Measurements from ENCODE around the gene MPPE1. TPM values are rescaled to one million over a fixed set of nuclear protein-coding genes. Genes with fewer than 3 reads are reported as not detected.

MPPE1 gene
- polyA plus RNA-seq, 1 donor from 2014 or later: 53.4 TPM

DNA sequence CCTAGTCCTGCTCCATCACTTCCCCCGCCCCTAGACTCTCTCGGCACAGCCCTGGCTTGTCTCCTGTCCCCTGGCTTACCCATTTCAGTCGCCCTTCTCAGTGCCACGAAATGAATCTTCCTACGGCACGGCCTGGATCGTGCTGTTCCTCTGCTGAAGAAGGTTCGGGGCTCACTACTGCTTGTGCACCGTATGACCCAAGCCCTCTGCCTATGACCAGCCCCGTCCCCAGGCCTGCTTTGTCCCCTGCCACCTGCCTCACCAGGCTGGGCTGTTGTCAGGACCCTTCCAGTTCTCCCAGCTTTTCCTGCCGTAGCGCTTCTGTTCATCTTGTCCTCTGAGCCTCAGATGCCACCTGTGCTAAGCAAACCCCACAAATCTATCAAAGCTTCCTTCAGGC, 43.0 kb downstream of the MPPE1 start:
- Histone ChIP-seq H3K4me3 (ENCODE audit: low read length) (no peak overlapping the region), H3K27ac (ENCODE audit: low read length) (no peak overlapping the region), H2AFZ (ENCODE audit: low read depth, low read length) (no peak overlapping the region), H3K9ac (ENCODE audit: low read length) (no peak overlapping the region), H3K36me3 (ENCODE audit: insufficient read depth, low read length) (no peaks in the 10 kb centered on the region), H3K4me2 (ENCODE audit: low read length) (no peak overlapping the region), H3K9me3 (ENCODE audit: low read length) (no peaks in the 10 kb centered on the region), H3F3A (ENCODE audit: insufficient read depth, low read length, poor library complexity, severe bottlenecking) (no peaks in the 10 kb centered on the region), H3K9me2 (ENCODE audit: insufficient read depth, low read length) (no peaks in the 10 kb centered on the region), H4K20me1 (ENCODE audit: insufficient read depth) (no peaks in the 10 kb centered on the region), H3K27me3 (ENCODE audit: insufficient read depth, low read depth, low read length) (no peaks in the 10 kb centered on the region), H3K79me2 (replicated peaks; ENCODE audit: insufficient read depth, low read length) (no peaks in the 10 kb centered on the region)
- no peak for TF ChIP-seq TAF1 (IDR thresholded peaks at IDR 0.05; ENCODE audit: low read depth)
- no peak for TF ChIP-seq RAD21 (conservative IDR thresholded peaks at IDR 0.05)
- TF ChIP-seq EP300 (conservative IDR thresholded peaks at IDR 0.05; ENCODE audit: poor library complexity, severe bottlenecking): no peak
- TF ChIP-seq POLR2AphosphoS5 (IDR thresholded peaks at IDR 0.05): no peak
- TF ChIP-seq MXI1 (conservative IDR thresholded peaks at IDR 0.05; ENCODE audit: poor library complexity, severe bottlenecking): no peak

DNA sequence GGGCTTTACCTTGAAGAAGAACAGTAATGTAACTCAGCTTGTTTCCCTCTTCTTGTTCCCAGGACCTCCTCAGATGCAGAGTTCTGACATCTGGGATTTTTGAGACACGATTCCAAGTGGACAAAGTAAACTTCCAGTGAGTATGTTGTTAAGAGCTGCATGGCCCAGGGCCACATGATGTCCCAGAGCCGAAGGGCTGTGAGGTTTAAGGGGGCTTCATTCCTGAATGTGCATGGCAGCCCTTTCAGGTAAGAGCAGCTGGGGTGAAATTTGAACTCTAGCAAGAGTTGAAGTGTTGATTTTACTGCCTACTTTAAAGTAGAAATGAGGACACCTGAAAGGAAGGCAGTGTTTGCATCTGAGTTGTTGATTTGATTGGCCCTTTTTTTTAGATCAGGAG, 43.6 kb downstream of the MPPE1 start:
- no peaks in the 10 kb centered on the region for H3K27me3 ChIP-seq (ENCODE audit: insufficient read depth, low read depth, low read length)
- no peaks in the 10 kb centered on the region for H3F3A ChIP-seq (ENCODE audit: insufficient read depth, low read length, poor library complexity, severe bottlenecking)
- H3K9ac ChIP-seq (ENCODE audit: low read length): no peak overlapping the region
- H4K20me1 ChIP-seq (ENCODE audit: insufficient read depth): no peaks in the 10 kb centered on the region
- no peak overlapping the region for H3K4me3 ChIP-seq (ENCODE audit: low read length)
- H3K36me3 ChIP-seq (ENCODE audit: insufficient read depth, low read length): no peaks in the 10 kb centered on the region
- H2AFZ ChIP-seq (ENCODE audit: low read depth, low read length): no peak overlapping the region
- H3K9me2 ChIP-seq (ENCODE audit: insufficient read depth, low read length): no peaks in the 10 kb centered on the region
- H3K27ac ChIP-seq (ENCODE audit: low read length): no peak overlapping the region
- no peak overlapping the region for H3K4me2 ChIP-seq (ENCODE audit: low read length)
- no peak for TF ChIP-seq TAF1 (IDR thresholded peaks at IDR 0.05; ENCODE audit: low read depth)
- TF ChIP-seq EP300 (conservative IDR thresholded peaks at IDR 0.05; ENCODE audit: poor library complexity, severe bottlenecking): no peak
- no peak for TF ChIP-seq POLR2AphosphoS5 (IDR thresholded peaks at IDR 0.05)
- TF ChIP-seq EZH2 (IDR thresholded peaks at IDR 0.05; ENCODE audit: borderline replicate concordance, insufficient read depth, low read length, poor library complexity, severe bottlenecking): no peak
- TF ChIP-seq, protein P1, sequence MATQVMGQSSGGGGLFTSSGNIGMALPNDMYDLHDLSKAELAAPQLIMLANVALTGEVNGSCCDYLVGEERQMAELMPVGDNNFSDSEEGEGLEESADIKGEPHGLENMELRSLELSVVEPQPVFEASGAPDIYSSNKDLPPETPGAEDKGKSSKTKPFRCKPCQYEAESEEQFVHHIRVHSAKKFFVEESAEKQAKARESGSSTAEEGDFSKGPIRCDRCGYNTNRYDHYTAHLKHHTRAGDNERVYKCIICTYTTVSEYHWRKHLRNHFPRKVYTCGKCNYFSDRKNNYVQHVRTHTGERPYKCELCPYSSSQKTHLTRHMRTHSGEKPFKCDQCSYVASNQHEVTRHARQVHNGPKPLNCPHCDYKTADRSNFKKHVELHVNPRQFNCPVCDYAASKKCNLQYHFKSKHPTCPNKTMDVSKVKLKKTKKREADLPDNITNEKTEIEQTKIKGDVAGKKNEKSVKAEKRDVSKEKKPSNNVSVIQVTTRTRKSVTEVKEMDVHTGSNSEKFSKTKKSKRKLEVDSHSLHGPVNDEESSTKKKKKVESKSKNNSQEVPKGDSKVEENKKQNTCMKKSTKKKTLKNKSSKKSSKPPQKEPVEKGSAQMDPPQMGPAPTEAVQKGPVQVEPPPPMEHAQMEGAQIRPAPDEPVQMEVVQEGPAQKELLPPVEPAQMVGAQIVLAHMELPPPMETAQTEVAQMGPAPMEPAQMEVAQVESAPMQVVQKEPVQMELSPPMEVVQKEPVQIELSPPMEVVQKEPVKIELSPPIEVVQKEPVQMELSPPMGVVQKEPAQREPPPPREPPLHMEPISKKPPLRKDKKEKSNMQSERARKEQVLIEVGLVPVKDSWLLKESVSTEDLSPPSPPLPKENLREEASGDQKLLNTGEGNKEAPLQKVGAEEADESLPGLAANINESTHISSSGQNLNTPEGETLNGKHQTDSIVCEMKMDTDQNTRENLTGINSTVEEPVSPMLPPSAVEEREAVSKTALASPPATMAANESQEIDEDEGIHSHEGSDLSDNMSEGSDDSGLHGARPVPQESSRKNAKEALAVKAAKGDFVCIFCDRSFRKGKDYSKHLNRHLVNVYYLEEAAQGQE (IDR thresholded peaks at IDR 0.05; ENCODE audit: borderline replicate concordance): no peak
- TF ChIP-seq RAD21 (conservative IDR thresholded peaks at IDR 0.05): no peak
- TF ChIP-seq MXI1 (conservative IDR thresholded peaks at IDR 0.05; ENCODE audit: poor library complexity, severe bottlenecking): no peak
- TF ChIP-seq, protein P2, sequence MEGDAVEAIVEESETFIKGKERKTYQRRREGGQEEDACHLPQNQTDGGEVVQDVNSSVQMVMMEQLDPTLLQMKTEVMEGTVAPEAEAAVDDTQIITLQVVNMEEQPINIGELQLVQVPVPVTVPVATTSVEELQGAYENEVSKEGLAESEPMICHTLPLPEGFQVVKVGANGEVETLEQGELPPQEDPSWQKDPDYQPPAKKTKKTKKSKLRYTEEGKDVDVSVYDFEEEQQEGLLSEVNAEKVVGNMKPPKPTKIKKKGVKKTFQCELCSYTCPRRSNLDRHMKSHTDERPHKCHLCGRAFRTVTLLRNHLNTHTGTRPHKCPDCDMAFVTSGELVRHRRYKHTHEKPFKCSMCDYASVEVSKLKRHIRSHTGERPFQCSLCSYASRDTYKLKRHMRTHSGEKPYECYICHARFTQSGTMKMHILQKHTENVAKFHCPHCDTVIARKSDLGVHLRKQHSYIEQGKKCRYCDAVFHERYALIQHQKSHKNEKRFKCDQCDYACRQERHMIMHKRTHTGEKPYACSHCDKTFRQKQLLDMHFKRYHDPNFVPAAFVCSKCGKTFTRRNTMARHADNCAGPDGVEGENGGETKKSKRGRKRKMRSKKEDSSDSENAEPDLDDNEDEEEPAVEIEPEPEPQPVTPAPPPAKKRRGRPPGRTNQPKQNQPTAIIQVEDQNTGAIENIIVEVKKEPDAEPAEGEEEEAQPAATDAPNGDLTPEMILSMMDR (IDR thresholded peaks at IDR 0.05; ENCODE audit: poor library complexity, severe bottlenecking): no peak
- no peak for TF ChIP-seq SMC3 (conservative IDR thresholded peaks at IDR 0.05; ENCODE audit: poor library complexity)
- H3K9me3 ChIP-seq (ENCODE audit: low read length): no peaks in the 10 kb centered on the region
- H3K79me2 ChIP-seq (replicated peaks; ENCODE audit: insufficient read depth, low read length): no peaks in the 10 kb centered on the region
